HG02870 (cell line): ENCODE results near the gene ANKS1B.
"Not testable (repeated sequence)": the region's sequence is repeated elsewhere in the genome, so short reads cannot be mapped to it uniquely, and the experiment has no call there.

Source experiments
- ATAC-seq: cut with Tn5 transposase; IDR thresholded peaks from one replicate; pipeline ENCODE4 v1.9.1; 2021; ENCODE audit warnings: mild to moderate bottlenecking, moderate library complexity; ENCODE audit not compliant: unreplicated experiment

The ANKS1B gene

DNA sequence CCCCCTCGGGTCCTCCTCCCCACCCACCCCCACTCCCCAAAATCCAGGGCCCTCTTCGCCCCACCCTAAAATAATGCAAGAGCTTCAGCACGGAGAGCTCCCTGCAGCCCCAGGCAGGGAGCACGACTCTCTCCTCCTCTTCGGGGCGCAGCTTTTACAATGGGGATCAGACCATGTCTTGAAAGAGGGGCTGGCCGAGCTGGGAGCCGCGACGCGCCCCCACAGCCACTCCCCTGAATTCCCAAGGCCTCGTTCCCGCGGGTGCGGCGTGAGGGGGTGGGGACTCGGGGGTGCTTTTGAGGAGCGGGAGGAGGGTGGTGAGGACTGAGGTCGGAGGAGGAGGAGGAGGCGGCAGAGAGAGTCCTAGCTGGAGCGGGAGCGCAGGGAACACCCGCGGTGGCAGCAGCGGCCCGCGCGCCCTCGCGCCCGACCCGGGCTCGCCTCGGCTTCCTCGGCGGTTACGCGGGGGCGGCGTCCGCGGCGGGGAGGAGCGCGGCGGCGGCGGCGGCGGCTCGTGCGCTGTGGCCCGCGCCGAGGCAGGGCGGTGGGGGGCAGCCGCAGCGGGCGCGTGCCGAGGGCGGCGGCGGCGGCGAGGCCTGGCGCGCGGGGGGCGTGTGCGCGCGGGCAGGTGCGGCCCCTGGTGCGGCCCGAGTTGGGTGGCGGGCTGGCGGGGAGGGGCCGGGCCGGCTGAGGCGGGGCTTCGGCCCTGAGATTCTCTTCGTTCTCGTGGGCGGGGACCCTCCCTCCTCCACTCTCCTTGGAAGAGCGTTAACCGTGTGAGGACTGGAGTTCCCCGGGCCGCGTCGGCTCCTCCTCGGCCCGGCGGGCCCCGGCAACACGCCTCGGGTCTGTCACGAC, at the start of gene ANKS1B:
ANKS1B (minus strand) TSS at position 666 of the 858 bp plus-strand sequence. CDS start 699 bp downstream, outside the sequence.
- peak; percentile 62 for ATAC-seq

DNA sequence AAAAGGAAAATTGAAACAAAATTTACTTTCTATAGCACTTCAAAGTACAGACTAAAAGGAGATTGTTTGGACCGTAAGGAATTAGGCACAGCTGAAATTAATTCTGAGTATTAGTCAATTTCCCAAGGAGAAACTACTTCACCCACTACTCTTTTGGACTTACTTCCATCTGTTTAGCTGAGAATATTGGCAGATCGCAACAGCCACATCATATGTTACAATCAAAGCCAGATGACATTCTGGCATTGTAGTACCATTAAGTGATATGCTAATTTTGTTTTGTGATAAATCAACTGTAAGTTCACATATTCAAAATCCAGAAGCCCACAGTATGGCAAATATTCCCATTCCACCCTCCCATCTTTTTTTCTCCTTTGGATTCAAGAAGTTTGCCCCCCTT, 47.1 kb upstream of the ANKS1B start:
- no peak for ATAC-seq

DNA sequence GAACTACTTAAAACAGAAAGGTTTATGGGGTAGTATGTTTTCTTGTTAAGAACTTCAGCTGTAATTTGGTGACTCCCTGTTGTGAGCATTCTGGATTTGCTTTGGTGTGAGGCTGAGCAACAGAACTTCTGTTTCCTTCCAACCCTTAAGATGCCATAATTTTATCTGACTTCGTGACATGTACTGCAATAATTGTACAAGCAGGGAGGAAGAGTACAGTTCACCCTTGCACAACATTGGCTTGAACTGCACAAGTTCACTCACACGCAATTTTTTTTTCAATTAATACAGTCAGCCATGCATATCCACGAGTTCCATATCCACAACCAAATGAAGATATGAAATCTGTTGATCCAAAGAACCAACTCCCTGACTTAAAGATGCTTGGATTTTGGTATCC, 42.9 kb upstream of the ANKS1B start:
- ATAC-seq = no peak

DNA sequence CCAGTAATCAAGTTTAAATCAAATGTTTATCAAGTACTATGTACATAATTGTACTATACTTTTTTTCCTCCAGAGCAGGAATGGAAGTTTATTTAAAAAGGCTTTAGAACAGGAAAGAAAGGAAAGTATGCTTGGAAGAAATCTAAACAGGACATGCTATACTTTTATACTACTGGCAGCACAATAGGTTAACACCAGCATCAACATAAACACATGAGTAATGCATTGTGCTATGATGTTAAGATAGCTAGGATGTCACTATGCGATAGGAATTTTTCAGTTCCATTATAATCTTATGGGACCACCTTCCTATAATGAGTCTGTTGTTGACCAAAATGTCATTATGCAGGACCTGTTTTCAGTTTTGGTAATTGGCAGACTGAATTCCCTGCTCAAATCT, 41.5 kb upstream of the ANKS1B start:
- ATAC-seq = no peak

DNA sequence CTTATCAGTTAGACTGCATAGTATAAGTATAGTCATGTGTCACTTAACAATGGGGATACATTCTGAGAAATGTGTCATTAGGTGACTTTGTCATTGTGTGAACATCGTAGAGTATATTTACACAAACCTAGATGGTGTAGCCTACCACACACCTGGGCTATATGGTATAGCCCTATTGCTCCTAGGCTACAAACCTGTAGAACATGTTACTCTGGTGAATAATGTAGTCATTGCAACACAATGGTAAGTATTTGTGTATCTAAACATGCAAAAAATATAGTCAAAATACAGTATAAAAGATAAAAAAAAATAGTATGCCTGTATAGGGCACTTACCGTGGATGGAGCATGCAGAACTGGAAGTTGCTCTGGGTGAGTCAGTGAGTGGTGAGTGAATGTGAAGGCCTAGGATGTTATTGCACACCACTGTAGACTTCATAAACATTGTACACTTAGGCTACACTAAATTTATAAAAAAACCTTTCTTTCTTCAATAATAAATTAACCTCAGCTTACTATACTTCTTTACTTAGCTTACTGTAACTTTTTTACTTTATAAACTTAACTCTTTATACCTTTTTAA, 40.3 kb upstream of the ANKS1B start:
- no peak for ATAC-seq

DNA sequence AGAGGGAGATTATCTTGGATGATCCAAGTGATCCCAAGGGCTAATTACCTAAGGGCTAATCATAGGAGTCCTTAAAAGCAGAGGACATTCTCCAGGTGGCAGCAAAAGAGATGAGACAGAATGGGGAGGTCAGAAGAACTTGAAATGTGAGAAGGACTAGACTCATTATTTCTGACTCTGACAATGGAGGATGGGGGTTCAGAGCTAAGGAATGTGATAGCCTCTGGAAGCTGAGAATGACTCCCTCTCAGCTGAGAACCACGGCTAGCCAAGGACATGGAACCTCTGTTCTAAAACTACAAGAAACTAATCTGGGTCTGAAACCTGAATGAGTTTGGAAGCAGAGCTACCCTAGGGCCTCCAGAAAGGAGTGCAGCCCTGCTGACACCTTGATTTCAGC, 35.6 kb upstream of the ANKS1B start:
- ATAC-seq = no peak

DNA sequence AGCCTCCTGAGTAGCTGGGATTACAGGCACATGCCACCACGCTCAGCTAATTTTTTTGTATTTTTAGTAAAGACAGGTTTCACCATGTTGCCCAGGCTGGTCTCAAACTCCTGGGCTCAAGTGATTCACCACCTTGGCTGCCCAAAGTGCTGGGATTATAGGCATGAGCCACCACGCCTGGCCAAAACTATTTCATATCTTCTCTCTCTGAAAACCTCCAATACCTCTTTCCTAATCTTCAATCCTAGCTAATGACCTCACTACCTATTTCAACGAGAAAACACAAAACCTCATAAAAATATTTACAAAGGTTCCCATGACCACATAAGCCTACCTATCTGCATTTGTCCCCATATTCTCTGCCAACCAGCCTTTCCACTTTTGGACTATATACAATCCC, 32.3 kb upstream of the ANKS1B start:
- ATAC-seq = no peak

DNA sequence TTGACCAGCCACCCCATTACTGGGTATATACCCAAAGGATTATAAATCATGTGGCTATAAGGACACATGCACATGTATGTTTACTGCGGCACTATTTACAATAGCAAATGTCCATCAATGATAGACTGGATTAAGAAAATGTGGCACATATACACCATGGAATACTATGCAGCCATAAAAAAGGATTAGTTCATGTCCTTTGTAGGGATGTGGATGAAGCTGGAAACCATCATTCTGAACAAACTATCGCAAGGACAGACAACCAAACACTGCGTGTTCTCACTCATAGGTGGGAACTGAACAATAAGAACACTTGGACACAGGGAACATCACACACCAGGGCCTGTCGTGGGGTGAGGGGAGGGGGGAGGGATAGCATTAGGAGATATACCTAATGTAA, 31.6 kb upstream of the ANKS1B start:
- not testable (repeated sequence) for ATAC-seq

DNA sequence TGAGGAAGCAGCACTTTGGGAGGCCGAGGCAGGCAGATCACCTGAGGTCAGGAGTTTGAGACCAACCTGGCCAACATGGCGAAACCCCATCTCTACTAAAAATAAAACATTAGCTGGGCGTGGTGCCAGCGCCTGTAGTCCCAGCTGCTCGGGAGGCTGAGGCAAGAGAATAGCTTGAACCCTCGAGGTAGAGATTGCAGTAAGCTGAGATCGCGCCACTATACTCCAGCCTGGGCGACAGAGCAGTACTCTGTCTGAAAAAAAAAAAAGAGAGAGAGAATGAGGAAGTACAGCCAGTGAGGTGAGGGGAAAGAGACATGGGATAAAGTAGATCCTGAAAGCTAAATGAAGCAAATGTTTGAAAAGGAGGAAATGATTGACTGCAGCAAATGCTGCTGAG, 21.1 kb upstream of the ANKS1B start:
- ATAC-seq = not testable (repeated sequence)

DNA sequence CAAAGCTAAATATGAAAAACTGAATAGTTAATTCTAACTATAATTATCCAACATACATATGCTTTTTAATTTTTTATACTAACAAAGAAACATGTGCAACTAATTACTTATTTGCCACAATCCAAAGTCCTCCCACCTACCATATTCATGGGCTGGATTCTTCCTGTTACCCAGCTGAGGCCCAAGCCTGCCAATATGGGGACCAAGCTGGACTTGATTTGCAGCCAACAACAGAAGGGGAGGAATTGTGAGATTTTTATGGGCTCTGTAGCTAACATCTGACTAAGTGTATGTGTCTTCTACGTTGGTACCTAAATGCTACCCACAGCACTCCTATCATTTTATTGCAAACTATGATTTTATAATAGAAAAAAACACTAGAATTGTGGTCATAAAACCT, 13.1 kb upstream of the ANKS1B start:
- ATAC-seq = no peak

DNA sequence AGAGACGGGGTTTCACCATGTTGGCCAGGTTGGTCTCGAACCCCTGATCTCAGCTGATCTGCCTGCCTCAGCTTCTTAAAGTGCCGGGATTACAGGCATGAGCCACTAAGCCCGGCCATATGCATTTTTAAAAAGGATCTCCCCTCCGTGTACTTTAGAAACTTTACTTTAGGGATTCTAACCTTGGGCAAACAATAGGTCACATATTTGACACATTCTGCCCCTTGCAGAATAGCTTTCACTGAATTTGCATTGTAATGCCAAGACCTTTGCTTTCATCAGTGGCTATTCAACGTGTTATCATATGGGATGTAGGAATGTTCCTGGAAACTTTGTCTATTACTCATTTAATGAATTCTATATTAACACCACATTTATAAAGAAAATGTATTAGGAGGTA, 11.4 kb upstream of the ANKS1B start:
- no peak for ATAC-seq

DNA sequence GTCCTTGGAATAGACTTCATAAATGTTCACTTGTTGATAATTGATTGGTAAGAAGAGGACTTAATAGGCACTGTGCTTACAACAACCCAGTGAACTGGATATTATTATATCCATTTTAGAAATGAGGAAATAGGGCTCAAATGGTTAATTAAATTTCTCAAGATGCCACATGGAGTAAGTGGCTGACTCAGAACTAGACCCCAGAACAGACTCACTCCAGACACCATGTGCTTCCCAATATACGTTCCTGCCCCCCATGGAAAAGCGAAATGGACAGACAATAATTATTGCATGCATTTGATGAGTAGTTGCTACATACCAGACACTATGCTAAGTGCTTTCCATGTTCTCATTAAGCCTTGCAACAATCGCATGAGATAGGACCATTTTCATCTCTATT, 895 bp upstream of the ANKS1B start:
- ATAC-seq = no peak

DNA sequence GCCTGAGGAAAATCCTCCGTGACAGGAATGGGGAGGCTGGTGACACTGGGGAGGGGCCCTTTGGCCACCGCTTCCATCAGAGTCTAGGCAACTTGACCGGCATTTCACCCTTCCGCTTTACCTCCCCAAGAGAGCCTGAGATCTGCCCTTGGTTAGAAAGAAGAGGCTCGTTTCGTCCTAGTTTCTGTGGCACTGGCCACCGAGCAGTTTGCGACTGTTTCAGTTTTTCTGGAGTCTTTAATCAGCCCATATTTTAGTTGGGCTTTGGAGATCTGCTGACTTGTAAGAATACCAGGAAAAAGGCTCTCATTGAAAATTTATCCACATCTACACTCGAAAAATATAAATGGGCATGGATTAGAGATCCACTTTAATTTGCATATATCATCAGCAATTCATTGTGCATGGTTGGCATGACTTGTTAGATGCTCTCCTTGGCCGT, 414 bp upstream of the ANKS1B start:
- ATAC-seq = peak; percentile 37

DNA sequence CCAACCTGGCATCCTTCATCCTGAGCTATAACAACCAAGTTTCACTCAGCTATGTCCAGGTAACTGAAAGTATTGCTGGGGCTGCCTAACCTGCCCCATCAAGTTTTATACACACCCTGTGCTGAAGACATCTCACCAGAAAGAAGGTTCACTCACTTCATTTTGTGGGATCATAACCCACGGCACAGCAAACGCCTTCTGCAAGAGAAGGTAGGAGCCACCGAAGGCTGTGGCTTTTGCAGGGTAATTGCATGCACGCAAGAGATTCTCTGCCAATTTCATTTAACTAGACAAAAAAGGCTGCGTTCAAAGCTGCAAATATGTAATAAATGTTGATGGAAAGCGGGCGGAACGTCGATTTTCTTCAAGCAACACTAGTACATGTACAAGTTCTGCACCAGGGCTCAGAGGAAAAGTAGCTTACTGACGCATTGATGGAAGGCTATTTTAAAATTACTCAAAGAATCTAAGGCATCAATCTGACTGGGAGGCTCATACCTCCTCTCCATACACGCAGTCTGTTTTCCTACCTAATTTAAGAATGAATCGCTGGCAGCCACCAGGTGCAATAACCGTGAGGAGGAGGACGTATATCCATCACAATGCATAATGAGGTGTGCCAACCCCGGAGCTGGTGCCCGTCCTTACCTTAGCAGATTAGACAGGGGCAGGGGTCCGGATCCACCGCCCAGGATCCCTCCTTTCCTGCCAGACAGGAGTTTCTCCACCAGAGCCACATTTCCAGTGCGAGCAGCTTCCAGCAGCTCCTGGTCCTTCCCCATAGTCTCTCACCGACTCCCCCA, 1.1 kb downstream of the ANKS1B start:
- ATAC-seq = no peak

DNA sequence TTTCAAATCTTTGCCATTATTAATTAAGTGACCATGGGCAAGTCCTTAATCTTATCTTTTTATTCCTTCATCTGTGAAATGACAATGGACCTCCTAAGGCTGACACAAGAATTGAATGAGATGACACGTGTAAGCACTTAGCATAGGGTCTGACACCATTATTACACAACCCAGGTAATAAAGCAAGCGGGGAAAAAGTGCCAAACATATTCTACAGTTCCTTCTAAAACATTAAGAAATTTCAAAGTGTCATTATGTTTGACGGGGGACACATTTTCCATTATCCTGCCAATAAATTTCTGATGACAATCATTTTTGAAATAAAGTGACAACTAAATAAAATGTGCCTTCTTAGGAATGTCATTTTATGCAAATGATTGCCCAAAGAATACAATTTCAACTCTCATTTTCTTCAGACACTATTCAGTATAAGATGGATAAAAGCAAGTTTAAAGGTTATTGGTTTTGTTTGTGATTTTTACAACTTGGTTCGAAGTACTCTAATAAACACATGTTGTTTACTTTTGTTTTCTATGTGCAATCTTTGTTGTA, 3.0 kb downstream of the ANKS1B start:
- no peak for ATAC-seq

DNA sequence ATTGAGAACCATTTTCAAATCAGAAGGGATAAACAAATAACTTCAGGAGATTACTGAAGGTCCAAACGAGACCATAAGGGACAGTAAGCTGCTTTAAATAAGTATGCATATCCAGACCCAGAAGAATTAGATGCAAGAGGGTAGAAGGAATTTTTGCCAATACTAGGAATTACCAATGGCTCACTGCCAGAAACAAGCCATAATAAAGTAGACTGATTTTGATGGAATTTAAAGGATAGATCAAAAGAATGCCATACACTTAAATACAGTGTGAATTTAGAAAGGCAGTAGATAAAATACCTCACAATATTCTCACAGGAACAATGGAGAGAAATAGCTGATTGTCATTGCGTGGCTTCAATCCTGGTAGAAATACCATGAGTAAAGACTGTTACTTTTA, 5.3 kb downstream of the ANKS1B start:
- ATAC-seq = no peak

DNA sequence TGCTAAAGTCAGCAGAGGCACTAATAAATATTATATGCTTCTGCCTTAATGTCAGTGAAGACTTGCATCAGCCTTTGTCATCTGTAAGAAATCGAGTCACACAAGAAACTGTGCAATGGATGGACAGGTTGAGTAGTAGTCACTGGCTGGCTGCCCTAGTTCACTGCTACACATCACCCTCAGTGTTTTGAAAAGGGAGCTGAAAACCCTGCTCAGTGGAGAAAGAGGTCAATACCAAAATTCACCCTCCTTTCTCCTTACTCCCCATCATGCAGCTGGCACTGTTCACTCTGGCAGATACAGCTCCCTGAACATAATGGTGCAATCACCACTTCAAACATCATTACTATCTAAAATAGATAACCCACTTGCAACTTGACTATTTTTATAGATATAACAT, 6.6 kb downstream of the ANKS1B start:
- ATAC-seq = no peak

DNA sequence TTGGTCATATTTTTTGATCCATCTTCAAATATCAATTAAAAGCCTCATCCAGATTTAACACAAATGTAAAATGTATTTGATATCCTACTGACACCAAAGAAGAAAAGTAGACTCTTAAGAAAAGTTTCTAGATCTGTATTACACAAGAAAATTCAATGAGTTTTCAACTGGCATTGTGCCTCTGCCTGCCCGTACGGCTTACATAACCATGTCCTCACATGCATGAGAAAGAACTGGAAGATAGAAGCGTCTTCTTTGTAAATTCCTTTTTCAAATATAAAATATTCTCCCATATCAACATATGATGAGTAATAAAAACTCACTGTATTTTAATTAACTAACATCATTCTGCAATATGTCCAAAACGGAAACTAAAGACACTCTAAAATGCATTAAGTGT, 7.2 kb downstream of the ANKS1B start:
- no peak for ATAC-seq

DNA sequence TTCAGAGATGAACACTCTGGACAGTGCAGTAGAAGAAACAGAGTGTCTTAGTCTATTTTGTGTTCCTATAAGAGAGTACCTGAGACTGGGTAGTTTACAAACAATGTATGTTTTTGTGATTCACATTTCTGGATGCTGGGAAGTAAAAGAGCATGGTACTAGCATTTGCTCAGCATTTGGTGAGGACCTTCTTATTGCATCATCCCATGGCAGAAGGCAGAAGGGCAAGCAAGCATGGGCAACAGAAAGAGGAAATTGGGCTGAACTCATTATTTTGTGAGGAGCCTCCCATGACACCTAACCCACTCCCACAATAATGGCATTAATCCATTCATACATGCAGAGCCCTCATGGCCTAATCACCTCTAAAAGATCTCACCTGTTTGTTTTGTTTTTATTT, 8.0 kb downstream of the ANKS1B start:
- no peak for ATAC-seq

DNA sequence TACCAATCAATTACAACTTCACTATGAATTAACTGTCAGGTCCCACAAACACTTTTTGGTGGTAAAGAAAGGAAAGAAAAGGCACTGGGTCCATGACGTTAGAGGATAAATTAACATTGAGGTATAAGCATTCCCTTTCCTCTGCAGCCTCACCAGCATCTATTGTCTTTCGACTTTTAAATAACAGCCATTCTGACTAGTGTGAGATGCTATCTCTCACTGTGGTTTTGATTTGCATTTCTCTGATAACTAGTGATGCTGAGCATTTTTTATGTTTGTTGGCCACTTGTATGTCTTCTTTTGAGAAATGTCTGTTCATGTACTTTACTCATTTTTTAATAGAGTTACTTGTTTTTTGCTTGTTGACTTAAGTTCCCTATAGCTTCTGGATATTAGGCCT, 9.4 kb downstream of the ANKS1B start:
- no peak for ATAC-seq

DNA sequence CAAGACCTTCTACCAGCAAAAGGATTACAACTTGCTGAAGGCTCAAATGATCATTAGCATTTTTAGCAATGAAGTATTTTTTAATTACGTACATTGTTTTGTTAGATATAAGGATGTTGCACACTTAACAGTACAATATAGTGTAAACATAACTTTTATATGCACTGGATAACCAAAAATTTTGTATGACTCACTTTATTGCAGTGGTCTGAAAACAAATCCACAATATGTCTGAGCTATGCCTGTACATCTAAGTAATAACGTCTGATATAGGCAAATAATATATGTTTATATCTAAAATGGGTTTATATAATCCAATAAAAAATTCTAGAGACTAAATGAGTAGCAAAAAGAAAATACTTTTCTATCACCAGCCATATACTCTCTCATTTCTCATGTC, 10.6 kb downstream of the ANKS1B start:
- ATAC-seq = no peak
